ENCODE data around the gene SYNGAP1.
"Not testable (repeated sequence)": the region's sequence is repeated elsewhere in the genome, so short reads cannot be mapped to it uniquely, and the experiment has no call there.

SYNGAP1 gene

DNA sequence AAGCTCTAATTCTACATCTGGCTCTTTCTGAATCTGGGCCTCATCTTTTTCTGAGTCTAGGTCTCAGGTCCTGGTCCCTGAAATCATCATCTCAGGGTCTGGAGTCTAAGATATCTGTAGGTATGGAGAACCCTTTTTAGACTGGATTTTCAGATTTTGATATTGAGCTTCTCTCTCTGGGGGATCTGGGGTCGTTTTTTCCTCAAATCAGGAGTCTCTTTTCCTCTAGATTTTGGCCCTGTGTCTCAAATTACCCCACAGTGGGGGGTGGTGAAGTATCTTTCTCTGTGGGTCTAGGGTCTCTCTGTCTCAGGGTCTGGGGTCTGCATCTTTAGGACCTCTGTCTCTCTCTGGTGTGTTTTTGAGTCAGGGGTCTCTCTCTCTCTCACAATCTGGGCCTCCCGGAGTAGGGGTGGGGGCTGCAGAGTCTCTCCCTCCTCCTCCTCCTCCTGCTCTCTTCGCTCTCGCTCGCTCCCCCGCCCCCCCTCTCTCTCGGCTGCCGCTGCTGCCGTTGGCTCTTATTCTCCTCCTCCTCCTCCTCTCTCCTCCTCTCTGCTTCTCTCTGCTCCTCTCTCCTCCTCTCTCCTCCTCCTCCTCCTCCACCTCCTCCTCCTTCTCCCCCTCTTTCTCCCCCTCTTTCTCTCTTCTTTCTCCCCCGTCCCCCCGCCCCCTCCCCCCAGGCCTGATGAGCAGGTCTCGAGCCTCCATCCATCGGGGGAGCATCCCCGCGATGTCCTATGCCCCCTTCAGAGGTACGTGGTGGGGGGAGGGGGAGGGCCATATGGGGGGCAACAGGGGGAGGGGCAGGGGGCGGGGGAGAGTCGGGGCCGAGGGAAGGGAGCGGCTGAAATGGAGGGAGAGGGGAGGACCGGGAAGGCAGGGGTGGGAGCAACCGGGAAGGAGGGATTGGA is at the start of gene SYNGAP1:
SYNGAP1 (plus strand) TSS at position 486 of the 911 bp plus-strand sequence; CDS start at position 686, 200 bp downstream.
- no peak for FAIRE-seq

DNA sequence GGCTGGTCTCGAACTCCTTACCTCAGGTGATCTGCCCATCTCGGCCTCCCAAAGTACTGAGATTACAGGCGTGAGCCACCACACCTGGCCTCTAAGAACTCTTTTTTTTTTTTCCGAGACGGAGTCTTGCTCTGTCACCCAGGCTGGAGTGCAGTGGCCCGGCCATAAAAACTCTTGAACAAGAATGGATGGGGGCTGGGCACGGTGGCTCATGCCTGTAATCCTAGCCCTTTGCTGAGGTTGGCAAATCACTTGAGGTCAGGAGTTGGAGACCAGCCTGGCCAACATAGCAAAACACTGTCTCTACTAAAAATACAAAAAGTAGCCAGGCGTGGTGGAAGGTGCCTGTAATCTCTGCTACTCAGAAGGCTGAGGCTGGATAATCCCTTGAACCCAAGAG is 48.0 kb upstream of the SYNGAP1 start:
- not testable (repeated sequence) for FAIRE-seq

GRCh38 chr6:33372526-33373123 is 47.2 kb upstream of the SYNGAP1 start:
- FAIRE-seq = no peak

- no peak for FAIRE-seq
Observed at GRCh38 chr6:33373960-33374910, 45.6 kb upstream of the SYNGAP1 start.

- FAIRE-seq = no peak
Observed at GRCh38 chr6:33375143-33375671, 44.7 kb upstream of the SYNGAP1 start.

GRCh38 chr6:33377171-33377570 is 42.7 kb upstream of the SYNGAP1 start:
- FAIRE-seq = no peak

GRCh38 chr6:33379184-33379583 is 40.7 kb upstream of the SYNGAP1 start:
- not testable (repeated sequence) for FAIRE-seq

DNA sequence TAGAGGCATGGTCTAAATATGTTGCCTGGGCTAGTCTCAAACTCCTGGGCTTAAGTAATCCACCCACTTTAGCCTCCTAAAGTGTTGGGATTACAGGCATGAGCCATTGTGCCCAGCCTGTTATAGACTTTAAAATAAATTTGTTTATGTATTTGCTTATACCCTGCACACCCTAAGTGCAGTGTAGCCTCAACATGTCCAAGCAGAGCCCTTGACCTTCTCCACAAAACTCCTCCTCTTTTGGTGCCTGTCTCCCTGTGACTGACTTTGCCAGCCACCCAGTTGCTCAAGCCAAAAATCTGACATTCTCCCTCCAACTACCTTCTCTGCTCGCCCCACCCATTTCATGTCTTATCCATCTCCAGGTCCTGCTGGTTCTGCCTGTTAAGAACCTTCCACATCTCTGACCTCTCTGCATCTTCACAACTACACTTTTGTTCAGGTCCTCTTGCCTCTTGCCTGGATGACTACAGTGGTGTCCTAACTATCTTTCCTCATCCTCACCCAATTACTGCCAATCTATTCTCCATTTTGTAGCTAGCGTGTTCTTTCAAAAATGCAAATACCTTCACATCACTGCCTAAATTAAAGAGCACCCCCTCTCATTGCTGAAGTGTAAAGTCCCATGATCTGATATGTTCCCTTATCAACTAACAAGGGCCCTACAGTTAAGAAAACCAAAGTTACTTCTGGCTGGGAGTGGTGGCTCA is 39.4 kb upstream of the SYNGAP1 start:
- no peak for FAIRE-seq

DNA sequence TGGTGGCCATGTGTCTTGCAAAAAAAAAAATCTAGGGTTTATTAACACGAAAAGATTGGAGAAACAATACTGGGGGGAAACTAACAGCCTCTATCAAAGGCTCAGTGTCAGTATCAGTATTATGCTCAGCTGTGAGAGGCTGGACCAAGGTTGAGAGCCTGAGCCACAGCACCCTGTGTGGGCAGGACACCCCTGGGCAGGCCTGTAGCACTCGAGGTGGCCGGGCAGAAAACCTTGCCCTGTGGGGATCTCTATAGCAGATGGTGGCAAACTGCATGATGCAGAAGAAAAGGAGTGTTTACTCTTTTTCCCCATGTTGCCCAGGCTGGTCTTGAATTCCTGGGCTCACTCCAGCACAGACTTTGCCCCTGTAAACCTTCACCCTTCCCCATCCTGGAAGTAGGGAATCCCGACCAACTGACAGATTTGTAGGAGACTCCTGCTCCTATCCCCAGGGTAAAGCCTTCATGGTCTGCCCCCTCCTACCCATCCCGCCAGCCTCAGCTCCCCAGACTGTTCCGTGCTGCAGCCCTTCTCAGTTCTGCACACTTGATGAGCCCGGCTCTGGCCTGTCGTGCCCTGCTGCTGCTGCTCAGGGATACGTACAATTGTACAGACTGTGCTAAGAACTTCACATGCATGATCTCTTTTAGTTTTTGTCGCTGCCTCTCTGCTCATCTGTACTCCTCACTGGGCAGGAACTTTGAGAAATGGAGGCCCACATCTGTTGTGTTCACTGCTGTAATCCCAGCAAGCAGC is 36.3 kb upstream of the SYNGAP1 start:
- FAIRE-seq = no peak

GRCh38 chr6:33384581-33385020 is 35.3 kb upstream of the SYNGAP1 start:
- no peak for FAIRE-seq

- FAIRE-seq = no peak
Observed at GRCh38 chr6:33390173-33390572, 29.7 kb upstream of the SYNGAP1 start.

DNA sequence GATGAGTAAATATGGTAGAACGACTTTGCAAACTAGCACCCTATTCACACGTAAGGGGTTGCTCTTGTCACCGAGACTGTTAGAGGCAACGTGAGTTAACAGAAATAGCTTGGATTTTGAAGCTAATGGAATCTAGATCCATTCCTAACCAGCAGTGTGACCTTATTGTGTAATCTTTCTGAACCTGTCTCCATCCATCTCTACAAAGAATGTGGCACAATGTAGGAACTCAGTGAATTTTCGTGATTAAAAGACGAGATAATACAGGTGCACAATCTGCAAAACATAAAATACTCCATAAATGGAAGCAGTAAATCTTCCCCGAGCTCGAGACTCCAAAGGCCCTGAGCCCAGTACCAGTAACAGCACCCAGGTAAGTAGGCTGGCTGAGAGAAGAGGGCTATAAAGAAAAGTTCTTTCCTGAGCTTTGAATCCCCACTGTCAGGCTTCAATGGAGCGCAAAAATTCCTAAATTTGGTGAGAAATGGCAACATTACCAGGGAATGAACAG is 29.0 kb upstream of the SYNGAP1 start:
- no peak for FAIRE-seq

DNA sequence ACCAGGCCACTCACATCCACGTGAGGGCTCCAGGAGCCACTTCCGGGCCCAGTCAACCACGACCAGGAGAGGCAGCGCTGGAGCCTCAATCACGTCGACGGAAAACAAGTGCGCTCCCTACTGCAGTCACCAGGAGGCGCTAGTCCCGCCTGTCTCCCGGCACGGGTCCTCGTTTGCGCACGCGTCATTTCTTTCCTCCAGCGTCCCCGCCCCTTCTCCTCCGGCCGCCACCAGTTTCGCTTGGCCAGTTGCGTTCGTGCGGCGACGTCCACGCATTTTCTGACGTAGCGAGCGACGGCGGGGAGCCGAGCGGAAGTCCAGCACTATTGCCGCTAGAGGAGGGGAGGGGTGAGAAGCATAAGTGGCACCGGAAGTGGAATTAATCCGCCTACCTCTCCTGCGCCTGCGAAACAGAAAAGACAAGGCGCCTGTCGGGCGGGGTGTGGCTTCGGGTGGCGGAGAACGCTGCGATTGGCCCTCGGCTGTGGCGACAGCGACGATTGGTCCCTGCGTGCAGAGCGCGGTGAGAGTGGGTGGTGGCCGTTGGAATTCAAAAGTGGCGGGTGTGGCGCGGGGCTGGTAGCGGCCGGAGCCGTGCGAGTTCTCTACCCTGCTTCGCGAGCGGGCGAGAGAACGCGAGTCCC is 28.5 kb upstream of the SYNGAP1 start, which contains the start of gene KIFC1:
KIFC1 (plus strand) TSS at position 546 of the 644 bp plus-strand sequence. CDS start 163 bp downstream, outside the sequence.
- peak; percentile 98 for FAIRE-seq

- no peak for FAIRE-seq
Observed at GRCh38 chr6:33391922-33392594, 27.8 kb upstream of the SYNGAP1 start.

- no peak for FAIRE-seq
Observed at GRCh38 chr6:33392595-33392948, 27.3 kb upstream of the SYNGAP1 start.

- FAIRE-seq = no peak
Observed at GRCh38 chr6:33392979-33393378, 26.9 kb upstream of the SYNGAP1 start.

DNA sequence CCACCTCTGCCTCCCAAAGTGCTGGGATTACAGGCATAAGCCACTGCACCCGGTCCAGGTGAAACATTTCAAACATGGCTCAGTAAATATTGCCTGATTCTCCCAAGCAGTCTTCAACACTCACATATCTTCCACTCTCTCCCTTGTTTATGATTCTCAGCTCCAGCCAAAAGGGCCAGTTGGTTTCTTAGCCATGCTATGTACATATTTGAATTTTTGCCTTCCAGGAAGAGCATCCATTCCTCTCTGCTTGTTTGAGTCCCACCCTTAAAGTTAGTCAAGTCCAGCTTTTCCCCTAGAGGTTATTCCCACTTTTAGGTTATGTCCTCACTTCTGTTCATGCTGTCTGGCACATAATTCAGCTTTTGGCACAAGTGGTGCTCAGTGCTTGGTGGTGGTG is 22.3 kb upstream of the SYNGAP1 start:
- no peak for FAIRE-seq

GRCh38 chr6:33398601-33399000 is 21.3 kb upstream of the SYNGAP1 start:
- not testable (repeated sequence) for FAIRE-seq

DNA sequence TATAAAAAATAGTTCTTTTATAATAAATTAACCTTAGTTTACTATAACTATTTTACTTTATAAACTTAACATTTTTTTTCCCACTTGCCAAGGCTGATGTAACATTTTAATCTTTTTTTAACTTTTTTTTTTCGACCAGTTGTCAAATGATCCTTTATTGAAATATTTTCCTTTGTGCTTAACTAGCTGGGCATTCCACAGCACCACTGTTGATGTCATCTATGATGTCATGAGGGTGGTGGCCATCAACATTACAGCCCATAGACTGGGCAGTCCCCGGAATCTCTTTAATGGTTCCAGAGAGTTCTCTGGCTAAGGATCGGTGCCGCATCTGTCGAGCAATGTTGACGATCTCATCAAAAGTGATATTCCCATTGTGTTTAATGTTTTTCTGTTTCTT is 20.0 kb upstream of the SYNGAP1 start:
- FAIRE-seq = not testable (repeated sequence)

DNA sequence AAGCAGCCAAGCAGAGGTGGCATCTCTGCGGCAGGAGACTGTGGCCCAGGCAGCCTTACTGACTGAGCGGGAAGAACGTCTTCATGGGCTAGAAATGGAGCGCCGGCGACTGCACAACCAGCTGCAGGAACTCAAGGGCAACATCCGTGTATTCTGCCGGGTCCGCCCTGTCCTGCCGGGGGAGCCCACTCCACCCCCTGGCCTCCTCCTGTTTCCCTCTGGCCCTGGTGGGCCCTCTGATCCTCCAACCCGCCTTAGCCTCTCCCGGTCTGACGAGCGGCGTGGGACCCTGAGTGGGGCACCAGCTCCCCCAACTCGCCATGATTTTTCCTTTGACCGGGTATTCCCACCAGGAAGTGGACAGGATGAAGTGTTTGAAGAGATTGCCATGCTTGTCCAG is 15.0 kb upstream of the SYNGAP1 start:
- no peak for FAIRE-seq

Data from TTC549 (cell line).